ENCODE data around the gene FAM124A. TPM values are rescaled to one million over a fixed set of nuclear protein-coding genes. Genes with fewer than 3 reads are reported as not detected.
"Not testable (repeated sequence)": the region's sequence is repeated elsewhere in the genome, so short reads cannot be mapped to it uniquely, and the experiment has no call there.

Gene FAM124A
- total RNA-seq, 2 donors from 2014 or later, result 49.7 to 56.6 TPM

DNA sequence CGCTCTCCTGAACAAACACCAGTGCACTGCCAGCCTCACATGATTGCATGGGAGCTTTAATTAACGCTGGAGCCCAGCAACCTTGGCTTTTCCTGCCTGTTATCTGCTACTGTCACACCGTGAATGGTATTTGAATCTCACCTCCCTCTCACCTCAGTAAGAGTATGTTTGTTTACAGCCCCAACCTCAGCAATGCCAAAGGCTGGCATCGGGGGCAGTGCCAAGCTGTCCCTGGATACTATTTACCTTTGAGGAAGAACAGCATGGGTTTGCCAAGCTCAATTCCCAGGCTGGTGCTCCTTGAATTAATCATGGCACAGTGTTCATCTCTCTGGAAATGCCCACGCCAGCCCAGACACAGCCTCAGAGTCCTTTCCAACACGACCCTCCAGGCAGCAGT, 60.1 kb downstream of the FAM124A start:
- H3K4me3 Mint-ChIP-seq, result no peak overlapping the region
- H3K27ac Mint-ChIP-seq, result no peak overlapping the region
- TF ChIP-seq CTCF (conservative IDR thresholded peaks at IDR 0.05), result no peak
- Histone ChIP-seq H3K27me3 (ENCODE audit: control insufficient read depth, insufficient read depth, low read length, poor library complexity, severe bottlenecking) (no peaks in the 10 kb centered on the region), H3K4me3 (ENCODE audit: low read length) (no peak overlapping the region), H3K9ac (ENCODE audit: extremely low read depth, low read length, poor library complexity, severe bottlenecking) (no peak overlapping the region), H3K27ac (ENCODE audit: low read depth, low read length) (no peak overlapping the region), H3K36me3 (ENCODE audit: control insufficient read depth, insufficient read depth, low read length) (peaks cover 45% of the 10 kb centered on the region), H3K4me1 (ENCODE audit: control insufficient read depth, insufficient read depth, low read length) (peaks cover 5% of the 10 kb centered on the region), H3K9me3 (ENCODE audit: control insufficient read depth, low read length) (no peaks in the 10 kb centered on the region)
- peaks cover 51% of the 10 kb centered on the region for H3K4me1 Mint-ChIP-seq
- H3K36me3 Mint-ChIP-seq (ENCODE audit: low read depth), result peaks cover 47% of the 10 kb centered on the region
- peak; percentile 44 for DNase-seq
- H3K9me3 Mint-ChIP-seq, result no peaks in the 10 kb centered on the region
- WGBS, 2 experiments (ENCODE audit: insufficient coverage in 1 of 2, insufficient read length in 1 of 2), result 86 to 91% methylated on average over 4 to 6 of the region's 6 CpGs
- no peaks in the 10 kb centered on the region for H3K27me3 Mint-ChIP-seq (ENCODE audit: insufficient read depth)

GRCh38 chr13:51282923-51283322, 60.7 kb downstream of the FAM124A start:
- Mint-ChIP-seq H3K4me1 (peaks cover 56% of the 10 kb centered on the region), H3K36me3 (ENCODE audit: low read depth) (peaks cover 46% of the 10 kb centered on the region)
- H3K9me3 Mint-ChIP-seq; H3K9ac ChIP-seq (ENCODE audit: extremely low read depth, low read length, poor library complexity, severe bottlenecking); H3K27ac Mint-ChIP-seq; DNase-seq; H3K27me3 Mint-ChIP-seq (ENCODE audit: insufficient read depth); H3K27me3 ChIP-seq (ENCODE audit: control insufficient read depth, insufficient read depth, low read length, poor library complexity, severe bottlenecking); H3K9me3 ChIP-seq (ENCODE audit: control insufficient read depth, low read length); H3K27ac ChIP-seq (ENCODE audit: low read depth, low read length); H3K4me3 ChIP-seq (ENCODE audit: low read length); H3K4me1 ChIP-seq (ENCODE audit: control insufficient read depth, insufficient read depth, low read length); H3K4me3 Mint-ChIP-seq: not testable (repeated sequence)
- 90 to 98% methylated on average over 4 to 5 of the region's 5 CpGs for WGBS, 2 experiments (ENCODE audit: insufficient coverage in 1 of 2, insufficient read length in 1 of 2)
- peaks cover 45% of the 10 kb centered on the region for H3K36me3 ChIP-seq (ENCODE audit: control insufficient read depth, insufficient read depth, low read length)

DNA sequence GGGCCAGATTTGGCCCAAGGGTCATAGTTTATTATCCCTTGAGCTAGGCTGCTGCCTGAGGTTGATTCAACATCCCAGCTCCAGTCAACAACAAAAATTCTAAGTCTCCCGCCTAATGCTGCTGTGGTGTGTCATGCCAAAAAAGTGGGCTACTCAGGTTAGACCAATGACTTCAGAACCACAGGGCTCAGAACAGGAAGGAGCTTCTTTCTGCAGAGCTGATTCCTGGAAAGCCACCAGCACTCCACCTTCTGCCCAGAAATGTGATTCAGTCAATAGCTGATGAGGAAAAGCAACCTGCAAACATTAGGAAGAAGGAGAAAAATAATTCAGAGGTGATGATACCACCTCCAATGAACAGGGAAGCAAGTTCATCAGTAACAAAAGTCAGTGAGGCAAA, 61.2 kb downstream of the FAM124A start:
- TF ChIP-seq CTCF (conservative IDR thresholded peaks at IDR 0.05), result no peak
- H3K4me3 ChIP-seq (ENCODE audit: low read length), result no peak overlapping the region
- no peaks in the 10 kb centered on the region for H3K9me3 ChIP-seq (ENCODE audit: control insufficient read depth, low read length)
- peaks cover 54% of the 10 kb centered on the region for H3K4me1 Mint-ChIP-seq
- H3K9ac ChIP-seq (ENCODE audit: extremely low read depth, low read length, poor library complexity, severe bottlenecking), result no peak overlapping the region
- H3K9me3 Mint-ChIP-seq, result no peaks in the 10 kb centered on the region
- no peak overlapping the region for H3K27ac ChIP-seq (ENCODE audit: low read depth, low read length)
- no peaks in the 10 kb centered on the region for H3K27me3 Mint-ChIP-seq (ENCODE audit: insufficient read depth)
- peaks cover 42% of the 10 kb centered on the region for H3K36me3 Mint-ChIP-seq (ENCODE audit: low read depth)
- peaks cover 40% of the 10 kb centered on the region for H3K36me3 ChIP-seq (ENCODE audit: control insufficient read depth, insufficient read depth, low read length)
- peaks cover 9% of the 10 kb centered on the region for H3K4me1 ChIP-seq (ENCODE audit: control insufficient read depth, insufficient read depth, low read length)
- H3K27ac Mint-ChIP-seq, result no peak overlapping the region
- WGBS, 2 experiments (ENCODE audit: insufficient coverage in 1 of 2, insufficient read length in 1 of 2), result 94% methylated on average over 1 of the region's 1 CpG; no CpG with 5 or more reads in 1 of the 2 experiments
- peak; percentile 33 for DNase-seq
- H3K27me3 ChIP-seq (ENCODE audit: control insufficient read depth, insufficient read depth, low read length, poor library complexity, severe bottlenecking), result no peaks in the 10 kb centered on the region
- H3K4me3 Mint-ChIP-seq, result no peak overlapping the region

- Histone ChIP-seq H3K9ac (ENCODE audit: extremely low read depth, low read length, poor library complexity, severe bottlenecking) (no peak overlapping the region), H3K9me3 (ENCODE audit: control insufficient read depth, low read length) (no peaks in the 10 kb centered on the region), H3K4me1 (ENCODE audit: control insufficient read depth, insufficient read depth, low read length) (peaks cover 9% of the 10 kb centered on the region), H3K4me3 (ENCODE audit: low read length) (no peak overlapping the region), H3K36me3 (ENCODE audit: control insufficient read depth, insufficient read depth, low read length) (peaks cover 32% of the 10 kb centered on the region), H3K27ac (ENCODE audit: low read depth, low read length) (no peak overlapping the region), H3K27me3 (ENCODE audit: control insufficient read depth, insufficient read depth, low read length, poor library complexity, severe bottlenecking) (no peaks in the 10 kb centered on the region)
- TF ChIP-seq CTCF (conservative IDR thresholded peaks at IDR 0.05), result peak; percentile 28
- Mint-ChIP-seq H3K9me3 (no peaks in the 10 kb centered on the region), H3K36me3 (ENCODE audit: low read depth) (peaks cover 32% of the 10 kb centered on the region), H3K4me3 (no peak overlapping the region), H3K27me3 (ENCODE audit: insufficient read depth) (no peaks in the 10 kb centered on the region), H3K4me1 (peaks cover 50% of the 10 kb centered on the region), H3K27ac (peak overlapping the region; percentile 4)
- WGBS, 2 experiments (ENCODE audit: insufficient coverage in 1 of 2, insufficient read length in 1 of 2), result 91 to 100% methylated on average over 1 to 3 of the region's 3 CpGs
- DNase-seq, result peak; percentile 43
Observed at GRCh38 chr13:51284339-51284738, 62.1 kb downstream of the FAM124A start.

All from endodermal cell (in vitro differentiated cells).